GM23248 (cell line): ENCODE measurements around the gene SMURF2.

Experiments used
- EZH2 ChIP-seq: fragments of 200-600 bp; sonication (generic); IDR thresholded peaks from 2 replicates; pipeline ENCODE4 v1.6.1; 2018; ENCODE audit warnings: antibody characterized with exemption, mild to moderate bottlenecking; ENCODE audit not compliant: insufficient read depth, poor library complexity, severe bottlenecking
- EZH2phosphoT487 ChIP-seq: fragments of 200-600 bp; sonication (generic); IDR thresholded peaks from 2 replicates; pipeline ENCODE4 v1.6.1; 2018; ENCODE audit warnings: antibody characterized with exemption, moderate library complexity, mild to moderate bottlenecking, low read depth; ENCODE audit not compliant: insufficient read depth

- no peak for TF ChIP-seq EZH2
- TF ChIP-seq EZH2phosphoT487: no peak
Observed at GRCh38 chr17:64632606-64633005, 29.5 kb downstream of the SMURF2 start.
